Measurements from ENCODE around the gene HBB.

The HBB gene

DNA sequence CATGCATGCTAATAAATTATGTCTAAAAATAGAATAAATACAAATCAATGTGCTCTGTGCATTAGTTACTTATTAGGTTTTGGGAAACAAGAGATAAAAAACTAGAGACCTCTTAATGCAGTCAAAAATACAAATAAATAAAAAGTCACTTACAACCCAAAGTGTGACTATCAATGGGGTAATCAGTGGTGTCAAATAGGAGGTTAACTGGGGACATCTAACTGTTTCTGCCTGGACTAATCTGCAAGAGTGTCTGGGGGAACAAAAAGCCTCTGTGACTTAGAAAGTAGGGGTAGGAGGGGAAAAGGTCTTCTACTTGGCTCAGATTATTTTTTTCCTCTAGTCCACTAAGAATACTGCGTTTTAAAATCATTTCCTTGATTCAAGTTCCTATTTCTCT is 810 bp upstream of the HBB start:
- DNase-seq (ENCODE audit: low read depth in 2 of 2), result no peak

- no peak for DNase-seq (ENCODE audit: low read depth in 2 of 2)
These were observed 1.4 kb downstream of the HBB start for GRCh38 chr11:5225480-5225871.

GRCh38 chr11:5224538-5225479 is 2.1 kb downstream of the HBB start:
- DNase-seq (ENCODE audit: low read depth in 2 of 2), result no peak

GRCh38 chr11:5223686-5224085 is 3.2 kb downstream of the HBB start:
- DNase-seq (ENCODE audit: low read depth in 2 of 2), result no peak

- DNase-seq (ENCODE audit: low read depth in 2 of 2), result no peak
These were observed 3.7 kb downstream of the HBB start for GRCh38 chr11:5223146-5223545.

GRCh38 chr11:5210376-5210885 is 16.4 kb downstream of the HBB start:
- DNase-seq (ENCODE audit: low read depth in 2 of 2), result no peak

DNA sequence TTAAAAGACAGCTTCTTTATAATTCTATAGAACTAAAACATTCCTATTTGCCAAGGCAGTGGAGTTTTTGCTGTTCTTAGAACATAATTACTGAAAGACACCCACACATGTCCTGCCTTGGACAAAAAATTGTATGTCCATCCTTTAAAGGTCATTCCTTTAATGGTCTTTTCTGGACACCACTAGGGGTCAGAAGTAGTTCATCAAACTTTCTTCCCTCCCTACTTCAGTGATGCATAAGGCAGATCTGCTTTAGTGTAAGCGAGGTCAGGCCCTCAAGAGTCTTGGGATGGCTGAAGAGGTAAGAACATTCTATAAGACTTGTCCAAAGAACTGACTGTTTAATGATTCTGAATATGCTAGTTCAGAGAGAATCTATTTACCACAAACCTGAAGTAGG is 22.1 kb downstream of the HBB start:
- DNase-seq (ENCODE audit: low read depth in 2 of 2), result no peak

GRCh38 chr11:5203366-5203765 is 23.5 kb downstream of the HBB start:
- no peak for DNase-seq (ENCODE audit: low read depth in 2 of 2)

DNA sequence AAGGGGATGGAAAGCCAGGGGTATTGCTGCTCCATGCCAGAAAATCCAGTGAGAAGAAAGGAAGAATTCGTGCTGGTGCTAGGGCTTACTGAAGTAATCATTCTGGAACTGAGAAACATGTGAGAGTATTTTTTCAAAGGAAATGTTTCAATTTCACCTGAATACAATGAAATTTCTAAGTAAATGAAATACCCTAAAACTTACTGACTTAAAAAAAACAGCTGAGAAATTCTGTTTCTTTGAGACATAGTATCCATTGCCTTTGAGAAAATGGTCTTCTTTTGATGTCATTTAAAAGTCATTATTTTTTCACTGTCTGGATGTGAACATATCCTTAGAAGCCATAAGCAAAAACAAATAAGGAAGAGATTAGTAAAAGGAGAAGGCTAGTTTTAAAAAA is 26.3 kb downstream of the HBB start, which contains the start of gene OR51V1:
OR51V1 (minus strand) TSS at position 101 of the 400 bp plus-strand sequence; CDS start at position 101, 0 bp downstream.
- no peak for DNase-seq (ENCODE audit: low read depth in 2 of 2)

DNA sequence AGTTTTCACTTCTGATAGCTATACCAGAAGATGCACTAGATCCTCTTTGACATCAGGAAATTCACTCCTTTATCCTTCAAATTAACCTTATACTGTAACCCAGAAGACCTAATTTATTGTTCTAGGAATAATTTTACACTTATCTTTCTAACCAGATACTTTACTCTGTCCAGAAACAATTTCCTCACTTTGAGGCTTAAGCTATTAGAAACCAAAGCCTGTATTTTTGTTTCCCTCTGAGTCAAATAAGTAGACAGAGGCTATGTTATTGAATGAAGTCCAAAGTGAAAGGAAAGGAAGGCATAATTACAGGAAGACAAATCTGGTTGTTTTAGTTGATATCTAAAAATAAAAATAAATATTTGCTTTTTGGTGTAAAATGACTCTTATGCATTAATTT is 28.6 kb downstream of the HBB start:
- DNase-seq (ENCODE audit: low read depth in 2 of 2), result no peak

GRCh38 chr11:5197536-5197935 is 29.3 kb downstream of the HBB start:
- no peak for DNase-seq (ENCODE audit: low read depth in 2 of 2)

GRCh38 chr11:5196731-5197130 is 30.1 kb downstream of the HBB start:
- DNase-seq (ENCODE audit: low read depth in 2 of 2), result no peak

- no peak for DNase-seq (ENCODE audit: low read depth in 2 of 2)
These were observed 30.8 kb downstream of the HBB start for GRCh38 chr11:5196067-5196466.

DNA sequence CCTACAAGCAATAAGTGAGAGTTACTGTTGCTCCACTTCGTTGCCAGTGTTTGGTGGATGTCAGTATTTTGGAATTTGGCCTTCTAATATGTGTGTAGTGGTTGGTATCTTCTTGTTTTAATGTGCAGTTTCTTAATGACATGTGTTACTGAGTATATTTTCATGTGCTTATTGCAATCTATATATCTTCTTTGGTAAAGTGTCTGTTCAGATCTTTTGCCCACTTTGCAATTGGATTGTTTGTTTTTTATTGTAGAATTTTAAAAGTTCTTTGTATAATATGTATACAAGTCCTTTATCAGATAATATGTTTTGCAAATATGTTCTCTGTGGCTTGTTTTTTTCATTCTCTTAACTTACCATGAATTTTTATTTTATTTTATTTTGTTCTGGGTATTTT is 34.1 kb downstream of the HBB start:
- no peak for DNase-seq (ENCODE audit: low read depth in 2 of 2)

- DNase-seq (ENCODE audit: low read depth in 2 of 2), result no peak
These were observed 38.7 kb downstream of the HBB start for GRCh38 chr11:5188201-5188600.

GRCh38 chr11:5178046-5178837 is 48.6 kb downstream of the HBB start:
- DNase-seq (ENCODE audit: low read depth in 2 of 2), result no peak
